ENCODE results near the gene SLC2A4.
"Not testable (repeated sequence)": the region's sequence is repeated elsewhere in the genome, so short reads cannot be mapped to it uniquely, and the experiment has no call there.

The SLC2A4 gene

DNA sequence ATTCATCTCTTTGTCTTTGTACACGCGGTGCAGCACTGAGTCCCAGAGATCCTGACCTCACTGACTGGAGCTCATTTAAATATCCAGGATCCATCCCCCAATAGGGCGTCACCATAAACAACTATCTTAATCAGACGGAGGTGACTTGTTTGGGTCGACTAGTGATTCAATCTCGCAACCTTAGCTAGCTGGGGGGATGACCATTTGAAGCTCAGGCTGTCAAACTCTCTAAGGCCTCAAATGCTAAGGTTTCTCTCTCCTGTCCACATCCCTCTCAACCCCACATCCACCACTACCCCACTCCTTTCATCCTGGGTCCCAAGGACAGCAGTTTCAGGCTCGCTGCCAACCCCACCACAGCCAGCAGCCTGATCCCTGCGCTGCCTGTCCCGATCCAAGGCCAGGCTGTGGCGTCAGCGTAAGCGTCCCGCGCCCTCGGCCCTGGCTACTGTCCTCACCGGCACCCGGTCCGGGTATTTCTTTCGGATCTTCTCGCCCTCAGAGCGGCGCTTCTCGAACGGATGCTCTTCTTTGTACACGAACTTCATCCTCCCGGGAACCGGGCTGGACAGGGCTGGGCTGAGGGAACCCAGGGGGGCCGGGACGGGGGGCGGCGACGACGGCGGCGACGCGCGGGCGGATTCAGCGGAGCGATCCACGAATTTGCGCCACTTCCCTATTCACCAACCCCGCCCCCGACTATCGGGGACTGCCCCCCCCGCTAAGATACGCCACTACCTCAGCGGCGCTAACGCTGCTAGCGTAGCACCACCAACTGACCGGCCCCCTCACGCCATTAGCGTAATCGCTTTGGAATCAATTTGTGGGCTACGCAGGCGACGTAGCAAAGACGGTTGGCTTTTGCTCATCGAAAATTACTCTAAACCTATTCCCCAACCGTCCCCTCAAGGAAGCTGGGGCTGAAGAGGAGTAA lies 39.5 kb upstream of the SLC2A4 start, which contains the start of gene GABARAP:
GABARAP (minus strand) TSS at position 667 of the 934 bp plus-strand sequence; CDS start at position 548, 119 bp downstream.
- Mint-ChIP-seq H3K27ac (peak within 1 kb of the TSS; percentile 96), H3K36me3 (ENCODE audit: low read depth) (peaks cover 48% of the 10 kb centered on the region), H3K4me3 (peak within 1 kb of the TSS; percentile 94), H3K27me3 (no peaks in the 10 kb centered on the region), H3K4me1 (ENCODE audit: low read depth) (peaks cover 44% of the 10 kb centered on the region), H3K9me3 (no peaks in the 10 kb centered on the region)

DNA sequence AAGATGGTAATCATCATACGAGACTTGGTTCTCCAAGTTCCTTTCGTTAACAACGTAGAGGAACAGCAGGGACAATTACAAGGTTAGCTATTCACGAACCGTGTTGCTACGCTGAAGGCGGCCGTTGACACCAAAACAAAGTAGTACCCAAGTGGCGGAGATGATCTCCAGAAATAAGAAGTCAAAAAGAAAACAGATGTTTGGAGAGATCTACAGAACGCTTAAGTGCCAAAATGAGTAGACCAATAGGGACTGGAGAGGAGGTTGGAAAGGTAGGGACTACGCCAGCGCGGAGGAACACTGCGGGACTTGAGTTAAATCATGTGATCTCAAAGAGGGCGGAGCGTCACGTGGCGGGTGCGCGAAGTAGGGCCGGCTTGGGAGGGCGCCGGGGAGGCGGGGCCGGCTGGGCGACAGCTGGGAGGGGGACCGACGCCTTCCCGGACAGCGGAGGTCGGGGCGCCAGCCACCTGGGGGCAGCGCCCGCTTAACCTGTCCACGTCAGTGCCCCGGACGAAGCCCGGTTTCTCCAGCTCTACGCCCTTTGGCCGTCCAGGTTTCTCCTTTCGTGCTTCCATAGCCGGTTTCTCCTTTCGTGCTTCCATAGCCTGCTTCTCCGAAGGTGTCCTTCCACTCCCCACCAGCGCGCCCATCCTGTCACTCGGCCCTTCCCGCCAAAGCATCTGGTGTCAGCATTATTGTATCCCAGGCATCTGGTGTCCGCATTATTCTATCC lies 38.6 kb upstream of the SLC2A4 start:
- no peaks in the 10 kb centered on the region for H3K9me3 Mint-ChIP-seq
- peaks cover 47% of the 10 kb centered on the region for H3K36me3 Mint-ChIP-seq (ENCODE audit: low read depth)
- no peaks in the 10 kb centered on the region for H3K27me3 Mint-ChIP-seq
- H3K4me3 Mint-ChIP-seq = peak overlapping the region; percentile 94
- peak overlapping the region; percentile 96 for H3K27ac Mint-ChIP-seq
- peaks cover 42% of the 10 kb centered on the region for H3K4me1 Mint-ChIP-seq (ENCODE audit: low read depth)

DNA sequence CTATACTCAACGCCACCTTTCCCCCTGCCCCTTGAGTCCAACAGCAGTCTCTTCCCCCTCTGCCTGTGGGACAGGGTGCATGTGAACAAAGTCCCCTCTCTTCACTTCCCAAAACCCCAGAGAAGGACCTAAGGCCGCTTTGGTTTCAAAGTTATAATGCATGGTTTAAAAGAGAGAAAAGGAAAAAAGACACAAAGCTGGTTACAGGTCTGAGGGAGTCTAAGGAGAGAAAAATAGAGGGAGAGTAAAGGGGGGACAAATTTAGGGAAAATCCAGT lies 38.1 kb upstream of the SLC2A4 start:
- H3K27me3 Mint-ChIP-seq = no peaks in the 10 kb centered on the region
- peaks cover 47% of the 10 kb centered on the region for H3K36me3 Mint-ChIP-seq (ENCODE audit: low read depth)
- H3K9me3 Mint-ChIP-seq = no peaks in the 10 kb centered on the region
- peaks cover 43% of the 10 kb centered on the region for H3K4me1 Mint-ChIP-seq (ENCODE audit: low read depth)
- H3K4me3 Mint-ChIP-seq = peak overlapping the region; percentile 94
- H3K27ac Mint-ChIP-seq = peak overlapping the region; percentile 80

DNA sequence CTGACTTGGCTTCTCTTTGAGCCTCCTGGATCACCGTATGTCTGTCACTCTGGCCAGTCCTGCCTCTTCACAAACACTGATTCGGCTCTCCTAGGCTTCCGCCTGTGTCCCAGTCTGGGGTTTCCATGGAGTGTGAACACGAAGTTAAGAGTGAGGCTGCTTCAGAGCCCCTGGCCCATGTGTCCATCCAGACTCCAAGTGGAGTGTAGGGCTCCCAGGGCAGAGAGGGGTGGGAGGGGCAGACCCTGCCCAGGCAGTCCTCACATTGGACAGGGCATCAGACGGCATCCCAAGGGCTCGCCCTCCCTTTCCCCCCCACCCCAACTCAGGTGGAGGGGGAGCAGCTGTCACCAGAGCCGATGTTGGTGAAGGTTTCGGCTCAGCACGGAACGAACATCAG lies 37.7 kb upstream of the SLC2A4 start:
- not testable (repeated sequence) for H3K27ac Mint-ChIP-seq, H3K4me3 Mint-ChIP-seq, H3K9me3 Mint-ChIP-seq, H3K27me3 Mint-ChIP-seq
- Mint-ChIP-seq H3K36me3 (ENCODE audit: low read depth) (peaks cover 47% of the 10 kb centered on the region), H3K4me1 (ENCODE audit: low read depth) (peaks cover 48% of the 10 kb centered on the region)

DNA sequence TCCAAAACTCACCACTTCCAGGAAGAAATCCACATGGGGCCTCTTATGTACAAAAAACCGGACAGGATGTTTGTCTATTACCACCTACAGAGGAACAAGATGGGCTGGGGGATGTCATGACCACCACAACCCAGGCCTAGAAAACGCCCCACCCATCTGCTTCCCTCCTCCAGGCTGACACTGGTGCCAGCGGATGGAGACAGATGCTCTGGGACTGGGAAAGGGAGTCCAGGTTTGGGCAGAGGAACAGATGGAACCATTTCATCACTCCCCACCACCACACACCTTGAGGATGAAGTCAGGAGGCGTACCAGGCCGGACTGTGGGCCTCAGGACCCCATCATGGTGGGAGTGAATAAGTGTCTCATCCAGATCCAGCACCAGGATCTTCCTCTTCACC lies 34.7 kb upstream of the SLC2A4 start:
- Mint-ChIP-seq H3K27me3 (no peaks in the 10 kb centered on the region), H3K36me3 (ENCODE audit: low read depth) (peaks cover 40% of the 10 kb centered on the region), H3K27ac (peak overlapping the region; percentile 32), H3K9me3 (no peaks in the 10 kb centered on the region), H3K4me1 (ENCODE audit: low read depth) (peaks cover 46% of the 10 kb centered on the region), H3K4me3 (no peak overlapping the region)

DNA sequence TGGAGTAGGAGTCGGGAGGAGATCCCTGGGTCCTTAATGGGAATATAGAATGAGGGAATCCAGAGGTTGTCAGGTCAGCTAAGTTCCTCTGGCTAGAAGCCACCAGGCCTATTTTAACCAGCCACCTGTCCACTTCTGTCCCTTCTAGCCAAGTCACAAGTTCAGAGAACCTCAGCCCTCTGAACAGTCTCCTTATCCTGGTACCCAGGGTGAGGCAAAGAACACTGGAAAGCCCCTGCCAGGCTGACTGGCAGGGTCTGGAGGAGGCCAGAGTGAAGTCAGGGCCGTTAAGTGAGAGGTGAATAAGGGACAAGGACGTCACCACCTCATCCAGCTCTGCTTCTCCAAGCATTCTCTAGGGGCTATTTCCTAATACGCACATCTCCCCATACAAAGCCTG lies 32.7 kb upstream of the SLC2A4 start:
- peaks cover 37% of the 10 kb centered on the region for H3K36me3 Mint-ChIP-seq (ENCODE audit: low read depth)
- H3K27me3 Mint-ChIP-seq = no peaks in the 10 kb centered on the region
- H3K4me3 Mint-ChIP-seq = peak overlapping the region; percentile 9
- H3K9me3 Mint-ChIP-seq = no peaks in the 10 kb centered on the region
- H3K27ac Mint-ChIP-seq = peak overlapping the region; percentile 9
- peaks cover 48% of the 10 kb centered on the region for H3K4me1 Mint-ChIP-seq (ENCODE audit: low read depth)

DNA sequence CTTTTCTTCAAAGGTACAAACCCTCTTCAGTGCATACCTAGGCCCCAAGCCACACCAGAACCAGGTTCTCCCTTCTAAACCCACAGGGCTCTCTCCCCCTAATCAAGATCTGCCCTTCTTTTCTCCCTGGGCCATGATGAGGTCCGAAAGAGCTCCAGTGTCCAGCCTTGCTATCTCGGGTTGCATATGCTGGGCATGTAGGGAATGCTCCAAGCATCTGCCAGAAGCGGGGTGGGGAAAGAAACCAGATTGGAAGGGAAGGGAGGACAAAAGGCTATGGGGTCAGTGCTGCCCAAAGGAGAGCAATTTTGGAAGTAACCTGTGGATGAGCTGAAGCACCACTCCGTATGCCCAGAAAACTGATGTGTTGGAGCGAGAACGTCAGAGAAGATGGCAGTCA lies 32.3 kb upstream of the SLC2A4 start:
- no peaks in the 10 kb centered on the region for H3K27me3 Mint-ChIP-seq
- H3K27ac Mint-ChIP-seq = peak overlapping the region; percentile 9
- H3K36me3 Mint-ChIP-seq (ENCODE audit: low read depth) = peaks cover 37% of the 10 kb centered on the region
- peak overlapping the region; percentile 94 for H3K4me3 Mint-ChIP-seq
- no peaks in the 10 kb centered on the region for H3K9me3 Mint-ChIP-seq
- H3K4me1 Mint-ChIP-seq (ENCODE audit: low read depth) = peaks cover 52% of the 10 kb centered on the region

DNA sequence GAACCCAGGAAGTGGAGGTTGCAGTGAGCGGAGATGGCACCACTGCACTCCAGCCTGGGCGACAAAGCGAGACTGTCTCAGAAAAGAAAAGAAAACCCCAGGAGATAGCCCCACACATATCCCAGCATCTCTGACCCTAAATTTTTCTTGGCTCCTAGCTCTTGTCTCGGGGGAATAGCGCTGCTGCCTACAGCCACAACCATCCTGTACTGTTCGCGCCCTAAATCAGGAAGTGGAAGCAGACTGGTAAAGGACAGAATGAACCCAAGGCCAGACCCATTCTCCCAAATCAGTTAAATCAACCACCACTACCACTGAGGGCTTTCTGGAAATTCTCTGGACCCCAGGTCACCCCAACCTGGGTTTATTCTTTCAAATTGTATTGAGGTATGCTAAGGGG lies 31.7 kb upstream of the SLC2A4 start:
- Mint-ChIP-seq H3K9me3 (no peaks in the 10 kb centered on the region), H3K27me3 (no peaks in the 10 kb centered on the region), H3K4me1 (ENCODE audit: low read depth) (peaks cover 55% of the 10 kb centered on the region), H3K4me3 (peak overlapping the region; percentile 94), H3K27ac (peak overlapping the region; percentile 93), H3K36me3 (ENCODE audit: low read depth) (peaks cover 37% of the 10 kb centered on the region)

DNA sequence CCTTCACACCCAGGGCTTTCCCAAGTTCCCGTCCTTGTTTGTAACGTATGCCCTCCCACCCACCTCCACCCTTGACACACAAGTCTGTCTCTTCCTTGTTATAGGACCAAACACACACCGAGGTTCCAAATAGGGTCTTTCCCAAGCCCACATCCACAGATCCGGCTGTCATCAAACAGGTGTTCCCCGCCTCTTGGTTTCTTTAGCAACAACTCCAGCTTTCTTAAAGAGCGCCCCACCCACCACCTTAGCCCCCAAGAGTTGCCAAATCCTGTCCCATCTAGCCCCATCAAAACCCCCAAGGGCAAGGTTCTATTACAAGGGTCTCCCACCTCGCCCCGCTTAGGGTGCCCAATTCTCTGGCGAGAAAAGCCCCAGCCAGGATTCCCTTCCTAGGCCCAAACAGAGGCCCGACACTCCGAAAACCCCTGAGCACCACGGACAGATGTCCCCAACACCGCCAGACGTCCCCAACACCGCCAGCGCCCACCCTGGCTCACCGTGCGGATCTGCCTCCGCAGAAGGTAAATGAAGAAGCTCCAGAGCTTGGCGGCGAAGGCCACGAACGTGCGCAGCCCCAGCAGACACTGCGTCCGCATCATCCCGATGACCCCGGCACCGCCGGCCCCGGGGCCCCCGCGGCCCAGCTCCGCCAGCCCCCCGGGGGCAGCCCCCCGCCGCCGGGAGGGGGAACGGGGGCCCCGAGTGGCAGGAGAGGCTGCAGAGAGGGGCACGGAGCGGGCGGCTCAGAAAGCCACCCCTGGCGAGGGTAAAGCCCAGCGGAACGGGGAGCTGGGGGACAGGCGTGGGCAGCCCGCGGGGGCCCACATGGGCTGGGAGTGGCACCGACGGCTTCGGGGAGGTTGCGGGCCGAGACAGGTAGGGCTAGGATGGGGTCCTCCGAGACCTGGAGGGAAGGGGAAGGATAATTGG lies 30.6 kb upstream of the SLC2A4 start:
- peak overlapping the region; percentile 99 for H3K27ac Mint-ChIP-seq
- H3K4me3 Mint-ChIP-seq = peak overlapping the region; percentile 94
- H3K4me1 Mint-ChIP-seq (ENCODE audit: low read depth) = peaks cover 57% of the 10 kb centered on the region
- no peaks in the 10 kb centered on the region for H3K9me3 Mint-ChIP-seq
- H3K36me3 Mint-ChIP-seq (ENCODE audit: low read depth) = peaks cover 36% of the 10 kb centered on the region
- no peaks in the 10 kb centered on the region for H3K27me3 Mint-ChIP-seq

DNA sequence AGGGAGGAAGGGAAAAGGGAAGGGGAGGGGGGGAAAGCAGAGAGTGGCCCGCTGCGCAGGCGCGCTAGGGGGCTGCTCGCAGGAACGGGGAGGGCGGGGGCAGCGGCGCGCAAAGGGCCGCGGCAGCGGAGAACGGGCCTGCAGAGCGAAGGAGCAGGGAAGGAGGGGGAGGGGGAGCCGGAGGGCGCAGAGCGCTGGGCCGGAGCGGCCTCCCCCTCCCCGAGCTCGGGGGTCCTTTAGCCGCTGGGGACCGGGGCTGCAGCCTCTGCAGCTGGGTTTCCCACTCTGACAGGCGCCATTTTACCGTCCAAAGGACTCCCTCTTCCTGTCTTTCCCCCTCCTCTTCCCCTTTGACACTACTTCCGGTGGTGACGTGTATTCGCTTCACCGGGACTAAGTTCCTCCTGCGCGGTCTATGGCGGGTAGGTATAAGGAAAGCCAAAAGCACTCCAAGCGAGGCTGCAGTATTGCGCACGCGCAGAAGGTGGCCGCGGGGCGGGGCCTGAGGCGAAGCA lies 29.8 kb upstream of the SLC2A4 start, which contains the start of gene CTDNEP1:
CTDNEP1 (minus strand) TSS at position 74 of the 515 bp plus-strand sequence. CDS start 438 bp downstream, outside the sequence.
- peak within 1 kb of the TSS; percentile 99 for H3K27ac Mint-ChIP-seq
- H3K36me3 Mint-ChIP-seq (ENCODE audit: low read depth) = peaks cover 34% of the 10 kb centered on the region
- no peaks in the 10 kb centered on the region for H3K9me3 Mint-ChIP-seq
- H3K4me3 Mint-ChIP-seq = peak within 1 kb of the TSS; percentile 94
- H3K27me3 Mint-ChIP-seq = no peaks in the 10 kb centered on the region
- H3K4me1 Mint-ChIP-seq (ENCODE audit: low read depth) = peaks cover 62% of the 10 kb centered on the region

DNA sequence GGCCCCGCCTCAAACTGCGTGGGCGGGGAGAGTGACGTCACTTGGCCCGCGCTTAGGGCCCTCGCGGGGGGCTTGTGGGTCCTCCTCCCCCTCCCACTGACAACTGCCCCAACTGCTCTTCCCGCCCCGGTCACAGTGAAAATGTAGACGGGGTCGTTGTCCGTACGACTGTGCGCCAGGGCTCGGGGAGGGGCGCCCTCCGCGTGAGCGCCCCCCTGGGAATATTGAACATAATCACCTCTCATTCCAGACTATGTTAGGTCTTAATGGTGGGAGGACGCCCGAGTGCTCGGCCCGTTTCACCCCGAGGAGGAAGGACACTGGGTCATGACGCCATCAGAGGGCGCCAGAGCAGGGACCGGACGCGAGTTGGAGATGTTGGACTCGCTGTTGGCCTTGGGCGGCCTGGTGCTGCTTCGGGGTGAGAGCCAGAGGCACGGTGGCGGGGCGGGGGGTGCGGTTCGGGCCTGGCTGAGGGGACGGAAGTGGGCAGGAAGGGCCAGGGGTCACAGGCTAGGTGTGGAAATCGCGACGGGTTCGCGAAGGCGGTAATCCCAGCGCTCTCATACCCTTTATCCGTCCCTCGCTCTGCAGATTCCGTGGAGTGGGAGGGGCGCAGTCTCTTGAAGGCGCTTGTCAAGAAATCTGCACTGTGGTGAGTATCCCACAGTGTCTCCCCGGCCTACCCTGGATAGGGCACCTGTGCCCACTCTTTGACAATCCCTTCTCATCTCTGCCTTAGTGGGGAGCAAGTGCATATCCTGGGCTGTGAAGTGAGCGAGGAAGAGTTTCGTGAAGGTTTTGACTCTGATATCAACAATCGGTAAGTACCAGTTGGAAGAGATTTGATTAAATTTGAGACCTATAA lies 29.1 kb upstream of the SLC2A4 start, which contains the start of gene ELP5:
ELP5 (plus strand) TSS at position 40 of the 868 bp plus-strand sequence; CDS start at position 376, 336 bp downstream.
- peak within 1 kb of the TSS; percentile 94 for H3K4me3 Mint-ChIP-seq
- H3K4me1 Mint-ChIP-seq (ENCODE audit: low read depth) = peaks cover 64% of the 10 kb centered on the region
- peaks cover 40% of the 10 kb centered on the region for H3K36me3 Mint-ChIP-seq (ENCODE audit: low read depth)
- no peaks in the 10 kb centered on the region for H3K9me3 Mint-ChIP-seq
- H3K27ac Mint-ChIP-seq = peak within 1 kb of the TSS; percentile 99
- H3K27me3 Mint-ChIP-seq = no peaks in the 10 kb centered on the region

DNA sequence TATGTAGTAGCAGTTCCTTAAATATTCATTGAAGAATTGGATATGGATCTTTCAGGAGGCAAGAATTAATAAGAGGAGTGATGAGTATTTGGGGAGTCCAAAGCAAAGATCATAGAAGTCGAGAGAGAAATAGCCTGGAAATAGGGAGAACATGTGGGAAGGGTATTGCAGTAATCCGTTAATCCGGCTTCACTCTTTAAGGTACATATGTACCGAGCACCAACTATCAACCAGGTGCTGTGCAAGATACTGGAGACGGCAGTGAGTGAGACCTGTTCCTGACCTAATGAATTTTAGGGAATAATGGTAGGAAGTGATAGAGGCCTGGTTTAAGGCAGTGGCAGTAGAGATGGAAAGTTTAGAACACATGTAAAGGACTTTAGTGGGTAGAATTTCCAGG lies 28.4 kb upstream of the SLC2A4 start:
- Mint-ChIP-seq H3K4me3 (peak overlapping the region; percentile 94), H3K36me3 (ENCODE audit: low read depth) (peaks cover 37% of the 10 kb centered on the region), H3K27me3 (no peaks in the 10 kb centered on the region), H3K4me1 (ENCODE audit: low read depth) (peaks cover 60% of the 10 kb centered on the region), H3K27ac (peak overlapping the region; percentile 99), H3K9me3 (no peaks in the 10 kb centered on the region)

DNA sequence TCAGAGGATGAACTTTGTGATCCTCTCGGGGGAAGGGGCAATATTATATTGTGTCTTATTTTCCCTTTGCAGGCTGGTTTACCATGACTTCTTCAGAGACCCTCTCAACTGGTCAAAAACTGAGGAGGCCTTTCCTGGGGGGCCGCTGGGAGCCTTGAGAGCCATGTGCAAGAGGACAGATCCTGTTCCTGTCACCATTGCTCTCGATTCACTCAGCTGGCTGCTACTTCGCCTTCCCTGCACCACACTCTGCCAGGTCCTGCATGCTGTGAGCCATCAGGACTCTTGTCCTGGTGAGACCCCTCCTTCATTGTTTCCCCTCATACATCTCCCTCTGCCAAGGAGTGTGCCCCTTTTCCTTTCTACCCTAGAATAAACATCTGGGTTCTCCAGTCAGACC lies 27.0 kb upstream of the SLC2A4 start:
- no peaks in the 10 kb centered on the region for H3K9me3 Mint-ChIP-seq
- no peak overlapping the region for H3K4me3 Mint-ChIP-seq
- no peaks in the 10 kb centered on the region for H3K27me3 Mint-ChIP-seq
- H3K4me1 Mint-ChIP-seq (ENCODE audit: low read depth) = peaks cover 49% of the 10 kb centered on the region
- peak overlapping the region; percentile 13 for H3K27ac Mint-ChIP-seq
- peaks cover 43% of the 10 kb centered on the region for H3K36me3 Mint-ChIP-seq (ENCODE audit: low read depth)
